AG20443 (cell line): ENCODE measurements around the gene MYH7.
"Not testable (repeated sequence)": the region's sequence is repeated elsewhere in the genome, so short reads cannot be mapped to it uniquely, and the experiment has no call there.

Experiments used
- DNase-seq: peaks from one replicate; pipeline ENCODE4 v3.0.0; 2012; ENCODE audit warnings: low spot score, mixed read lengths

Gene MYH7

GRCh38 chr14:23386266-23386657, 49.2 kb downstream of the MYH7 start:
- not testable (repeated sequence) for DNase-seq

- no peak for DNase-seq
Observed at GRCh38 chr14:23385642-23386265, 49.7 kb downstream of the MYH7 start.

- no peak for DNase-seq
Observed at GRCh38 chr14:23385244-23385641, 50.2 kb downstream of the MYH7 start.

GRCh38 chr14:23384364-23385080, 50.9 kb downstream of the MYH7 start:
- no peak for DNase-seq

- DNase-seq = no peak
Observed at GRCh38 chr14:23382731-23383440, 52.6 kb downstream of the MYH7 start.

GRCh38 chr14:23382276-23382675, 53.2 kb downstream of the MYH7 start:
- no peak for DNase-seq

GRCh38 chr14:23381871-23382270, 53.6 kb downstream of the MYH7 start:
- DNase-seq = no peak

GRCh38 chr14:23380976-23381375, 54.5 kb downstream of the MYH7 start:
- no peak for DNase-seq

GRCh38 chr14:23380197-23380914, 55.1 kb downstream of the MYH7 start:
- DNase-seq = no peak

- peak; percentile 80 for DNase-seq
Observed at GRCh38 chr14:23379366-23380196, 55.9 kb downstream of the MYH7 start.

- no peak for DNase-seq
Observed at GRCh38 chr14:23378612-23379220, 56.7 kb downstream of the MYH7 start.

GRCh38 chr14:23377573-23378563, 57.6 kb downstream of the MYH7 start:
- DNase-seq = no peak

- DNase-seq = no peak
Observed at GRCh38 chr14:23377198-23377550, 58.3 kb downstream of the MYH7 start.

- DNase-seq = no peak
Observed at GRCh38 chr14:23376482-23377197, 58.8 kb downstream of the MYH7 start, which contains the start of gene CMTM5. TSS of gene CMTM5 (plus strand) at chr14:23377046. CDS start at chr14:23377252, 206 bp downstream.

- DNase-seq = no peak
Observed at GRCh38 chr14:23375527-23376251, 59.8 kb downstream of the MYH7 start.

- no peak for DNase-seq
Observed at GRCh38 chr14:23373041-23373440, 62.4 kb downstream of the MYH7 start.

GRCh38 chr14:23372509-23372908, 63.0 kb downstream of the MYH7 start, which contains the start of gene IL25:
TSS of gene IL25 (plus strand) at chr14:23372809.
- no peak for DNase-seq

- no peak for DNase-seq
Observed at GRCh38 chr14:23371865-23372264, 63.6 kb downstream of the MYH7 start.
